Neural cell (in vitro differentiated cells): ENCODE data around the gene HSPBAP1. TPM values are rescaled to one million over a fixed set of nuclear protein-coding genes. Genes with fewer than 3 reads are reported as not detected.

Experiments
- H2AFZ ChIP-seq: fragments of 200-600, 300-800 bp; sonication (generic), shearing (Covaris generic); 2 replicates; pipeline ENCODE4 v1.6.0; 2014; ENCODE audit warnings: low read depth, mild to moderate bottlenecking, antibody characterized with exemption, low read length, moderate library complexity
- H3F3A ChIP-seq: fragments of 200-600 bp; shearing (Covaris generic); 2 replicates; pipeline ENCODE4 v1.6.1; 2016; ENCODE audit warnings: mild to moderate bottlenecking, moderate library complexity, mixed read lengths, antibody characterized with exemption, low read length; ENCODE audit not compliant: insufficient read depth, poor library complexity, severe bottlenecking
- H3K27ac ChIP-seq: fragments of 200-600, 300-800 bp; sonication (generic), shearing (Covaris generic); 2 replicates; pipeline ENCODE4 v1.5.1; 2014; ENCODE audit warnings: mild to moderate bottlenecking, low read length, moderate library complexity
- H3K27me3 ChIP-seq: fragments of 300-800, 200-600 bp; sonication (generic), shearing (Covaris generic); 2 replicates; pipeline ENCODE4 v1.6.0; 2014; ENCODE audit warnings: mild to moderate bottlenecking, low read depth, low read length, moderate library complexity; ENCODE audit not compliant: insufficient read depth
- H3K36me3 ChIP-seq: fragments of 300-800, 200-600 bp; sonication (generic), shearing (Covaris generic); 2 replicates; pipeline ENCODE4 v1.5.1; 2014; ENCODE audit warnings: mild to moderate bottlenecking, antibody characterized with exemption, low read length, moderate library complexity; ENCODE audit not compliant: insufficient read depth
- H3K4me2 ChIP-seq: fragments of 300-800, 200-600 bp; sonication (generic), shearing (Covaris generic); 2 replicates; pipeline ENCODE4 v1.6.0; 2014; ENCODE audit warnings: mild to moderate bottlenecking, low read length
- H3K4me3 ChIP-seq: fragments of 300-800, 200-600 bp; sonication (generic), shearing (Covaris generic); 2 replicates; pipeline ENCODE4 v1.5.1; 2014; ENCODE audit warnings: mild to moderate bottlenecking, low read length, moderate library complexity
- H3K79me2 ChIP-seq: fragments of 200-600 bp; shearing (Covaris generic); replicated peaks from 2 replicates; pipeline ENCODE4 v1.6.0; 2014; ENCODE audit warnings: mild to moderate bottlenecking, low read length, moderate library complexity; ENCODE audit not compliant: insufficient read depth
- H3K9ac ChIP-seq: fragments of 300-800, 200-600 bp; sonication (generic), shearing (Covaris generic); 2 replicates; pipeline ENCODE4 v1.6.1; 2016; ENCODE audit warnings: mild to moderate bottlenecking, low read length, mixed read lengths
- H3K9me2 ChIP-seq: fragments of 200-600 bp; shearing (Covaris generic); 2 replicates; pipeline ENCODE4 v1.6.1; 2016; ENCODE audit warnings: mild to moderate bottlenecking, low read length, mixed read lengths; ENCODE audit not compliant: insufficient read depth
- H3K9me3 ChIP-seq: fragments of 200-600, 300-800 bp; sonication (generic), shearing (Covaris generic); 2 replicates; pipeline ENCODE4 v1.6.1; 2016; ENCODE audit warnings: mild to moderate bottlenecking, mixed run types, low read length, moderate library complexity, mixed read lengths
- H4K20me1 ChIP-seq: fragments of 200-600 bp; shearing (Covaris generic); 2 replicates; pipeline ENCODE4 v1.6.1; 2016; ENCODE audit warnings: mild to moderate bottlenecking, mixed run types; ENCODE audit not compliant: insufficient read depth
- EP300 ChIP-seq: fragments of 450-650 bp; conservative IDR thresholded peaks from 2 replicates; pipeline ENCODE4 v1.6.1; 2014; ENCODE audit warnings: antibody characterized with exemption, mild to moderate bottlenecking, moderate library complexity; ENCODE audit not compliant: poor library complexity, severe bottlenecking
- EZH2 ChIP-seq: fragments of 200-600, 300-800 bp; shearing (Covaris generic), sonication (generic); IDR thresholded peaks from 2 replicates; pipeline ENCODE4 v1.6.1; 2014; ENCODE audit warnings: antibody characterized with exemption, low read length, borderline replicate concordance, mild to moderate bottlenecking; ENCODE audit not compliant: insufficient read depth, poor library complexity, severe bottlenecking
- MXI1 ChIP-seq: fragments of 450-650 bp; conservative IDR thresholded peaks from 2 replicates; pipeline ENCODE4 v1.6.1; 2014; ENCODE audit warnings: antibody characterized with exemption, mild to moderate bottlenecking; ENCODE audit not compliant: poor library complexity, severe bottlenecking
- POLR2AphosphoS5 ChIP-seq: IDR thresholded peaks from 2 replicates; pipeline ENCODE4 v1.6.1; 2012
- RAD21 ChIP-seq: fragments of 450-650 bp; conservative IDR thresholded peaks from 2 replicates; pipeline ENCODE4 v1.6.1; 2014; ENCODE audit warnings: antibody characterized with exemption, mild to moderate bottlenecking, moderate library complexity
- REST ChIP-seq: IDR thresholded peaks from 2 replicates; pipeline ENCODE4 v1.6.1; 2012; ENCODE audit warnings: borderline replicate concordance
- SMC3 ChIP-seq: fragments of 450-650 bp; conservative IDR thresholded peaks from 2 replicates; pipeline ENCODE4 v1.6.1; 2014; ENCODE audit warnings: antibody characterized with exemption, mild to moderate bottlenecking, moderate library complexity; ENCODE audit not compliant: poor library complexity
- TAF1 ChIP-seq: IDR thresholded peaks from 2 replicates; pipeline ENCODE4 v1.6.1; 2012; ENCODE audit warnings: low read depth
- polyA plus RNA-seq: library from polyadenylated mRNA; depleted of rRNA; stranded (reverse); fragments of >200 nt; gene quantifications from 2 replicates; pipeline ENCODE4 v1.2.3, GENCODE V29; 2014
- TF ChIP-seq, protein P1 (sequence below): fragments of 450-650 bp; IDR thresholded peaks from 2 replicates; pipeline ENCODE4 v1.5.1; 2014; ENCODE audit warnings: antibody characterized with exemption, mild to moderate bottlenecking, moderate library complexity; ENCODE audit not compliant: poor library complexity, severe bottlenecking

The HSPBAP1 gene
- polyA plus RNA-seq, 1 donor from 2014 or later, result 8.6 TPM

DNA sequence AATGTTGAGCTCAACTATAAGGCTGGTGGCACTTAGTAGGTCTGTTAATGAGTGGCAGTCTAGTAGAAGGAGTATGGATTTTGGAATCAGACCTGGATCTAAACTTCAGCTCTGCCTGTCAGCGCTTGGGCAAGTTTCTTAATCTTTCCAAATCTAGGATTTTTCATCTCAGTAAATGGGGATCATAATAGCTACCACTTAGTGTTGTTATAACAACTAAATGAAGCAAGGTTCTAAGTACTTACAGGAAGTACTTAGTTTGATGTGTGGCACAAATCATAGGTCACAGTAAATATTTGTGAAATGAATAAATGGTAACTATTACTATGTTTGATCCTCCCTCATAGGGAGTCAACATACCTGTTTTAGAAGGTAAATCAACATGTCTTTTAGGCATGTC, 32.6 kb upstream of the HSPBAP1 start:
- Histone ChIP-seq H3K9ac (no peak overlapping the region), H3K4me2 (no peak overlapping the region), H3K27me3 (no peaks in the 10 kb centered on the region), H3K4me3 (no peak overlapping the region), H4K20me1 (no peaks in the 10 kb centered on the region), H3F3A (no peaks in the 10 kb centered on the region), H3K79me2 (no peaks in the 10 kb centered on the region), H3K9me2 (no peaks in the 10 kb centered on the region), H3K9me3 (no peaks in the 10 kb centered on the region), H3K27ac (no peak overlapping the region), H3K36me3 (no peaks in the 10 kb centered on the region), H2AFZ (no peak overlapping the region)
- TF ChIP-seq MXI1 (no peak), EZH2 (no peak), EP300 (no peak), POLR2AphosphoS5 (no peak), REST (no peak), RAD21 (no peak), SMC3 (no peak), TAF1 (no peak)

DNA sequence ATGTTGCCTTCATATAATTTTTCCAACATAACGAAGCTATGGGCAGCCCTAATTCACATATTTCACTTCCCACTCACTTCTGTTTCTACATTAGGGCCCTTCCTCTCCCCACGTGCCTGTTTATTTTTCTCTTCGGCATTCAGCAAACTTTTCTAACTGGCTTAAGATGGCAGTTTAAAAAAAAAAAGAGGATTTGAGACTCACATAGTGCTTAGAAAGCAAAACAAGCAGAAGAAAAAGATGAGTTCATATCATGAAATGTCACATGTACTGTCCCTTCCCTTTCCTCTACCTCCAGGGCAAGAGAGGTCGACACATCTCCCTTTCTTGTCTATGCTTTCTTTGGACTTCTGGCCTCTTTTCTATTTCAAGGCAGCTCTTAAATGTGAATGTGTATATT, 31.8 kb upstream of the HSPBAP1 start:
- no peak overlapping the region for H3K4me2 ChIP-seq
- no peak overlapping the region for H3K9ac ChIP-seq
- TF ChIP-seq RAD21 (no peak), POLR2AphosphoS5 (no peak), EZH2 (no peak), MXI1 (no peak), SMC3 (no peak), REST (no peak), EP300 (no peak), TAF1 (no peak)
- TF ChIP-seq, protein P1, sequence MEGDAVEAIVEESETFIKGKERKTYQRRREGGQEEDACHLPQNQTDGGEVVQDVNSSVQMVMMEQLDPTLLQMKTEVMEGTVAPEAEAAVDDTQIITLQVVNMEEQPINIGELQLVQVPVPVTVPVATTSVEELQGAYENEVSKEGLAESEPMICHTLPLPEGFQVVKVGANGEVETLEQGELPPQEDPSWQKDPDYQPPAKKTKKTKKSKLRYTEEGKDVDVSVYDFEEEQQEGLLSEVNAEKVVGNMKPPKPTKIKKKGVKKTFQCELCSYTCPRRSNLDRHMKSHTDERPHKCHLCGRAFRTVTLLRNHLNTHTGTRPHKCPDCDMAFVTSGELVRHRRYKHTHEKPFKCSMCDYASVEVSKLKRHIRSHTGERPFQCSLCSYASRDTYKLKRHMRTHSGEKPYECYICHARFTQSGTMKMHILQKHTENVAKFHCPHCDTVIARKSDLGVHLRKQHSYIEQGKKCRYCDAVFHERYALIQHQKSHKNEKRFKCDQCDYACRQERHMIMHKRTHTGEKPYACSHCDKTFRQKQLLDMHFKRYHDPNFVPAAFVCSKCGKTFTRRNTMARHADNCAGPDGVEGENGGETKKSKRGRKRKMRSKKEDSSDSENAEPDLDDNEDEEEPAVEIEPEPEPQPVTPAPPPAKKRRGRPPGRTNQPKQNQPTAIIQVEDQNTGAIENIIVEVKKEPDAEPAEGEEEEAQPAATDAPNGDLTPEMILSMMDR, result no peak
- no peak overlapping the region for H3K4me3 ChIP-seq
- H2AFZ ChIP-seq, result no peak overlapping the region
- H3K9me3 ChIP-seq, result no peaks in the 10 kb centered on the region
- no peak overlapping the region for H3K27ac ChIP-seq
- H3K36me3 ChIP-seq, result no peaks in the 10 kb centered on the region
- H3K27me3 ChIP-seq, result no peaks in the 10 kb centered on the region
- H3K9me2 ChIP-seq, result no peaks in the 10 kb centered on the region
- no peaks in the 10 kb centered on the region for H3F3A ChIP-seq
- H3K79me2 ChIP-seq, result no peaks in the 10 kb centered on the region
- H4K20me1 ChIP-seq, result no peaks in the 10 kb centered on the region
